Common myeloid progenitor, CD34-positive (primary cell): ENCODE results near the gene NPHP4.

ENCODE experiments used
- CTCF ChIA-PET: fragments of 350-600 bp; sonication (Branson Sonifier 250); formaldehyde crosslinking; loops from one replicate; lab custom pipeline; 2021; ENCODE audit warnings: antibody characterized with exemption; lab: Charles Lee
- POLR2A ChIA-PET: fragments of 350-600 bp; sonication (Branson Sonifier 250); formaldehyde crosslinking; loops from one replicate; lab custom pipeline; 2021; ENCODE audit warnings: antibody characterized with exemption; lab: Charles Lee
- DNase-seq, 3 donors: peaks; one replicate each; pipeline versions ENCODE4 v3.0.0 to v3.0.0-alpha.2; 2013
- H3K27ac ChIP-seq, 2 experiments: 1 replicate in 1 of 2; 2 replicates in 1 of 2; pipeline ENCODE4 v1.7.0; 2013; ENCODE audit warnings: inconsistent platforms in 2 of 2, low read length in 2 of 2, mild to moderate bottlenecking in 2 of 2, low read depth in 1 of 2, moderate library complexity in 1 of 2; ENCODE audit not compliant: severe bottlenecking in 2 of 2, insufficient read depth in 1 of 2, poor library complexity in 1 of 2
- H3K27me3 ChIP-seq, 5 experiments: replicated peaks in 2 of 5; 1 replicate in 3 of 5; 2 replicates in 2 of 5; pipeline versions ENCODE4 v1.6.1 to v1.7.0; 2013; ENCODE audit warnings: low read length in 4 of 5, mild to moderate bottlenecking in 2 of 5, moderate library complexity in 2 of 5, inconsistent platforms in 1 of 5; ENCODE audit not compliant: insufficient read depth in 5 of 5, control insufficient read depth in 4 of 5
- H3K36me3 ChIP-seq, 4 experiments: 1 replicate in 2 of 4; 2 replicates in 2 of 4; pipeline versions ENCODE4 v1.6.1 to v1.7.0; 2013; ENCODE audit warnings: low read length in 3 of 4, control low read depth in 1 of 4, mild to moderate bottlenecking in 1 of 4; ENCODE audit not compliant: control insufficient read depth in 4 of 4, insufficient read depth in 4 of 4
- H3K4me1 ChIP-seq, 4 experiments: 1 replicate in 3 of 4; 2 replicates in 1 of 4; pipeline versions ENCODE4 v1.6.1 to v1.7.1; 2013; ENCODE audit warnings: low read length in 3 of 4, mild to moderate bottlenecking in 3 of 4, control low read depth in 1 of 4, inconsistent platforms in 1 of 4, moderate library complexity in 1 of 4; ENCODE audit not compliant: control insufficient read depth in 4 of 4, insufficient read depth in 4 of 4; ENCODE audit errors: control extremely low read depth in 1 of 4
- H3K4me3 ChIP-seq, 7 experiments: 1 replicate in 4 of 7; 2 replicates in 3 of 7; pipeline versions ENCODE4 v1.5.1 to v1.7.0; 2013; ENCODE audit warnings: mild to moderate bottlenecking in 7 of 7, low read length in 6 of 7, moderate library complexity in 6 of 7, inconsistent platforms in 2 of 7, low read depth in 2 of 7, control low read depth in 1 of 7; ENCODE audit not compliant: insufficient read depth in 4 of 7, control insufficient read depth in 1 of 7; ENCODE audit errors: extremely low read depth in 1 of 7
- H3K9me3 ChIP-seq, 5 experiments: 1 replicate in 4 of 5; 2 replicates in 1 of 5; pipeline versions ENCODE4 v1.6.1 to v1.7.1; 2013; ENCODE audit warnings: low read length in 4 of 5, mild to moderate bottlenecking in 2 of 5, inconsistent platforms in 1 of 5, low read depth in 1 of 5, moderate library complexity in 1 of 5; ENCODE audit not compliant: control insufficient read depth in 4 of 5, insufficient read depth in 2 of 5; ENCODE audit errors: control extremely low read depth in 1 of 5
- WGBS: methylation state at CpG from one replicate; pipeline ENCODE4 v1.1.5; 2013; ENCODE audit not compliant: insufficient coverage; 5-methylcytosine and 5-hydroxymethylcytosine counted together

NPHP4 gene

DNA sequence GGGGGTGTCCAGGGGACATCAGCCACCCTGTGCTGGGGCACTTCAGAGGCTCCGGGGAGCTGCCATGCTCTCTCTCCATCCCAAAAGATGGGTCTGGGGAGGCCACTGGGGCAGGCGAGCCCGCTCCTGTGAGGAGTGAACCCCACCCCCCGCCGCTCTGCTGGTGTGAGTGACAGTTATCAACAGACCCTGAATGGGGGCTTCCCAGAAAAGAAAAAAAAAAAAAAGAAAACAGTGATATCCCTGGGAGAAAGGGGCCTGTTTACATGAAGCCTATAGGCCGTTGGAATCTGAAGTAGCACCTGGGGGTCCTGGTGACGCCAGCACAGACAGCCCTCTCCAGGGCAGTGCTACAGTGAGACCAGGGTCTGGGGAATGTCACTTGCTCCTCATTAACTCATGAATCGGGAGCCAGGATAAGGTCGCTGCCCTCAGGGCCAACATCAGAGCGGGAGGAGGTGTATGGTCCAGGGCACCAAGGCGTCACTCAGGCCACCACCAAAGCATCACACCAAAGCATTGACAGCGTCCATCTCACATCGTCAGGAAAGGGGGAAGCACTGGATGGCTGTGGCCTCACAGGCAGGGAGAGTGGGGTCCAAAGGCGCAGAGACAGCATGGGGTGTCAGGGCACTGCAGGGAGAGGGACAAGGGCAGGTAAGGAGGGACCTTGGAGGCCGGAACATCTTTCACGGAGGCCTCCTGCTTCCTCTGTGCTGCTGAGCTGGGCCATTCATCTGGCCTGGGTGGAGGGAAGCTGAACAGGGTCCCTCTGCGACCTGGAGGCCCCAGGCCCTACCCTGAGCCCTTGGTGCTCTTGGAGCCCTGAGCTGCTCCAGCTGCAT, 8.4 kb upstream of the NPHP4 start:
- CTCF ChIA-PET, result no interaction called here
- peaks cover 0 to 10% (median 4%) of the 10 kb centered on the region in 4 experiments for H3K36me3 ChIP-seq
- 97% methylated on average over 11 of the region's 17 CpGs for WGBS
- no peaks in the 10 kb centered on the region for H3K9me3 ChIP-seq
- H3K4me3 ChIP-seq, result no peak overlapping the region
- no peaks in the 10 kb centered on the region for H3K27me3 ChIP-seq
- peaks cover 0 to 12% (median 4%) of the 10 kb centered on the region in 4 experiments for H3K4me1 ChIP-seq
- POLR2A ChIA-PET, result interaction anchor here (1.0 kb wide), 1 partner anchor 18 kb away, joined by 3 read pairs; no protein-coding TSS in a partner anchor
- H3K27ac ChIP-seq, result no peak overlapping the region
- no peak for DNase-seq

DNA sequence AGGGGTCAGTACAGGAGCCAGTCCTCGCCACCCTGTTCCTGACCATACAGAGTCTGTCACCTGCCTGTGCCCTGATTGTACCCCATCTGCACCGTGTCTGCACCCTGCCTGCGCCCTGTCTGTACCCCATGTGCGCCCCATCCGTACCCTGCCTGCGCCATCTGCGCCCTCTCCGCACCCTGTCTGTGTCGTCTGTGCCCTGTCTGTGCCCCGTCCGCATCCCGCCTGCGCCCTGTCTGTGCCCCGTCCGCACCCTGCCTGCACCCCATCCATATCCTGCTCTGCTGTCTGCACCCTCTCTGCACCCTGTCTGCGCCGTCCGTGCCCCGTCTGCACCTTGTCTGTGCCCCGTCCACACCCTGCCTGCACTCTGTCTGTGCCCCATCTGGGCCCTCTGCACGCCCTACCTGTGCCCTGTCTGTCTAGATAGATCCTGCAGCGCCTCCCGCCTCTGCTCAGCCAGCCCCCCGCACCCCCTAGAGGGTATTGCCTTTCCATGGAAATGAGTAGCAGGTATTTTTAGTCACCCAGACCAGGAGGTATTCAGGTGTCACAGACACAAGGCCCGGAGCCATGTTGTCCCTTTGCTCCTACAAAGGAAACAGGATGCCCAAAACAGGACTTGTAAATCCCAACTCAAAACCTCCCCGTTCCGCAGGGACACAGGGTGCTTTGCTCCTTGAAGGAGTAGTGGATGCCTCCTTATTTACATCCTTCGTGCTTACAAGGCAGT, 7.7 kb upstream of the NPHP4 start:
- Histone ChIP-seq H3K4me3 (no peak overlapping the region), H3K4me1 (peaks cover 0 to 15% (median 11%) of the 10 kb centered on the region in 4 experiments), H3K27ac (no peak overlapping the region), H3K36me3 (peaks cover 0 to 10% (median 6%) of the 10 kb centered on the region in 4 experiments), H3K27me3 (no peaks in the 10 kb centered on the region), H3K9me3 (no peaks in the 10 kb centered on the region)
- 98% methylated on average over 27 of the region's 28 CpGs for WGBS
- CTCF ChIA-PET, result interaction anchor here (1.0 kb wide), 1 partner anchor 10 kb away, joined by 3 read pairs; no protein-coding TSS in a partner anchor
- POLR2A ChIA-PET, result no interaction called here
- DNase-seq, result no peak

DNA sequence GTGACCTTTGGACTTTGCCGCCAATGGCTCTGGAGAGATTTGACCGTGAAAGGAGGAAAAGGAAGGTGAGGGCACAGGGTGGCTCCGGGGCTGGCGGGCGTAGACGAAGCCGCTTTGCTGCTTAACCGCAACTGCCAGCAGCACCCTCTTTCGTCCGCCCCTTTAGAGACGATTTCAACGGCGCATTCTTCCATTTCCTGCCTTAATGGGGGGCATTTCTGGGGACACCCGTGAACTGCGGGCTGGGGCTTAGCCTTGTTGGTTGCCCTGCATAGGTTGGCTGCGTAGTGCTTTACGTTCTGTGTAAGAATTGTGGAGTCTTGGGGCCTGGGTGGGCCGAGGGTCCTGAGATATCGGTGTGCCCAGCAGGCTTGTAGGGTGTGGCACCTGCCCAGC, 6.7 kb upstream of the NPHP4 start:
- Histone ChIP-seq H3K4me3 (no peak overlapping the region), H3K4me1 (peaks cover under 1 to 25% (median 18%) of the 10 kb centered on the region in 4 experiments), H3K27me3 (no peaks in the 10 kb centered on the region), H3K36me3 (peaks cover 0 to 9% (median 6%) of the 10 kb centered on the region in 4 experiments), H3K27ac (no peak overlapping the region), H3K9me3 (no peaks in the 10 kb centered on the region)
- DNase-seq, result no peak
- ChIA-PET POLR2A (no interaction called here), CTCF (interaction anchor here (1.0 kb wide), 1 partner anchor 11 kb away, joined by 3 read pairs; no protein-coding TSS in a partner anchor)
- WGBS, result 95% methylated on average over 19 of the region's 19 CpGs

GRCh38 chr1:5998051-5998905, 6.1 kb upstream of the NPHP4 start:
- H3K27me3 ChIP-seq, result no peaks in the 10 kb centered on the region
- H3K4me3 ChIP-seq, result no peak overlapping the region
- peaks cover 0 to 8% (median 6%) of the 10 kb centered on the region in 4 experiments for H3K36me3 ChIP-seq
- peaks cover 2 to 31% (median 24%) of the 10 kb centered on the region in 4 experiments for H3K4me1 ChIP-seq
- no peaks in the 10 kb centered on the region for H3K9me3 ChIP-seq
- DNase-seq, result no peak
- ChIA-PET CTCF (interaction anchor here (1.0 kb wide), 1 partner anchor 12 kb away, joined by 3 read pairs; no protein-coding TSS in a partner anchor), POLR2A (no interaction called here)
- no peak overlapping the region for H3K27ac ChIP-seq
- WGBS, result 87% methylated on average over 9 of the region's 12 CpGs

- CTCF ChIA-PET, result interaction anchor here (0.9 kb wide), 1 partner anchor 37 kb away, joined by 4 read pairs; no protein-coding TSS in a partner anchor
Measured at GRCh38 chr1:5997316-5997715, 5.1 kb upstream of the NPHP4 start.

DNA sequence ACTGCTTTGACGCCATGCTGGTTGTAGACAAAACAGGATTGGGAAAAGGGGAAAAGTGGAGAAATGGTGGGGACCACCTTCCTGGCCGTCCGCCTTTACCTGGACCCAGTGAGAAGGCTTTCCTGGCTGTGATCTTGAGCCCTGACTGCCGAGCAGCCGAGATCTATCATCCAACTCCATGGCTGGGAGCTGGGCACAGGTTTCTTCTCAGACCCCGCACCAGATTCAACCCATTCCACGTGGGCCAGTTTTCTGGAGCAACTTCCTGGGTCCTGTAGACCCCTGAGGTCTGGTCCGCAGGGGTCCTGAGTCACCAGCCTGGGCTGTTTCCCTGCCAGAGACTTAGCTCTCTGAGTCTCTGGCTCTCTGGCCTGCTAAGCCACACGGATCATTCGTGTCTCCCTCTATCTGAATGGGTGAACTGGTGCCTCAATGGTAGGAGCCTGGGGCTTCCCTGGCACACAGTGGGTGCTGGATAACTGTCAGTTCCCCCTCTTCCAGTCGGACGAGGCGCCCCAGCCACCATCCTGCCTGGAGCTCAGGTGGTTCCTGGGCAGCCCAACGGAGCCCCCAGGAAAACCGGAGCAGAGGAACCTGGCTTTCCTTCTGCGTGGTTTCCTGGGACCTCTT, 4.5 kb upstream of the NPHP4 start:
- Histone ChIP-seq H3K36me3 (peaks cover 0 to 8% (median 5%) of the 10 kb centered on the region in 4 experiments), H3K4me1 (peaks cover 2 to 30% (median 26%) of the 10 kb centered on the region in 4 experiments), H3K27ac (no peak overlapping the region), H3K27me3 (no peaks in the 10 kb centered on the region), H3K4me3 (no peak overlapping the region), H3K9me3 (no peaks in the 10 kb centered on the region)
- CTCF ChIA-PET, result interaction anchor here (0.9 to 1.4 kb wide), 2 partner anchors 37 to 40 kb away, joined by 3 to 4 read pairs; no protein-coding TSS in a partner anchor
- DNase-seq, result no peak
- POLR2A ChIA-PET, result no interaction called here
- WGBS, result 98% methylated on average over 14 of the region's 16 CpGs

More at GRCh38 chr1:5997316-5997715, 5.1 kb upstream of the NPHP4 start:
- Histone ChIP-seq H3K27ac (no peak overlapping the region), H3K27me3 (no peaks in the 10 kb centered on the region), H3K9me3 (no peaks in the 10 kb centered on the region), H3K4me1 (peaks cover 2 to 36% (median 27%) of the 10 kb centered on the region in 4 experiments), H3K4me3 (no peak overlapping the region), H3K36me3 (peaks cover 0 to 8% (median 5%) of the 10 kb centered on the region in 4 experiments)
- no peak for DNase-seq
- POLR2A ChIA-PET, result no interaction called here
- WGBS, result 95% methylated on average over 4 of the region's 5 CpGs
